GM21717 (cell line): ENCODE results near the gene NUTF2.
"Not testable (repeated sequence)": the region's sequence is repeated elsewhere in the genome, so short reads cannot be mapped to it uniquely, and the experiment has no call there.

Experiments
- ATAC-seq: cut with Tn5 transposase; IDR thresholded peaks from one replicate; pipeline ENCODE4 v1.9.1; 2021; ENCODE audit warnings: mild to moderate bottlenecking, moderate library complexity; ENCODE audit not compliant: unreplicated experiment

NUTF2 gene

DNA sequence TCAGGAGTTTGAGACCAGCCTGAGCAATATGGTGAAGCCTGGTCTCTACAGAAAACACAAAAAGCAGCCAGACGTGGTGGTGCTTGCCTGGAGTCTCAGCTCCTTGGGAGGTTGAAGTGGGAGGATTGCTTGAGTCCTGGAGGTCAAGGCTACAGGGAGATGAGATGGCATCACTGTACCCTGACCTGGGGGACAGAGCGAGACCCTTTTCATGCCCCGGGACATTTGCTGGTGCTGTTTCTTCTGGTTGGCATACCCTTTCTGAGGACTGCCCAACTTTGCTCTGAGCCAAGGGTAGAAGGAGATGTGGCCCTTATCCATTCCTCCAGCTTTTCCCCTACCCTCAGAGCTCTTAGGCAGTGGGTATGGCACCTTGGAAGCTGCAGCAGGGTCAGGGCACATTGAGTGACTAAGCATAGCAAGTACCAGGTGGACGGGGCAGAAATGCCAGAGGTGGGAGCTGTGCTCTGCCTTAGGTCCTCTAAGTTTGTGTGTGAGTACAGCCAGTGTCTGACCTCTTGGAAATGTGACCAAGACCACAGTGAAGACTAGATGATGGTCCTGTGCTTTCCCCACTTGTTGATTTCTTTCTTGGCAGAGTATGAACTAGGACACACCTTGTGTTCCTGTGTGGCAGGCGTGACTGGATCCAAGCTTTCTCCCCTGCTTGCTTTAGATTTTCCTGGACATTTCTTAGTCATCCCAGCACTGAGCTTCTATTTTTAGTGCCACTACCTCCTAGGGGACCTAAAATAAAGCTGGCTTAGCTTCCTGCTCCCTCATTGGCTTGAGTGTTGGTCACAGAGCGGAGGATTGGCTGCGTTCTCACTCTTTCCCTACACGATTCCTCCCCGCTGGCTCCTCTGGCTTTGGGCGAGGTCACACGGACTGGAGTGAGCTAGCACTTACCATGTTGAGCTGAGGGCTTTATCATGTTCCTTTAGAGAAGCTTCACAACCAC, 16.2 kb downstream of the NUTF2 start:
- no peak for ATAC-seq

DNA sequence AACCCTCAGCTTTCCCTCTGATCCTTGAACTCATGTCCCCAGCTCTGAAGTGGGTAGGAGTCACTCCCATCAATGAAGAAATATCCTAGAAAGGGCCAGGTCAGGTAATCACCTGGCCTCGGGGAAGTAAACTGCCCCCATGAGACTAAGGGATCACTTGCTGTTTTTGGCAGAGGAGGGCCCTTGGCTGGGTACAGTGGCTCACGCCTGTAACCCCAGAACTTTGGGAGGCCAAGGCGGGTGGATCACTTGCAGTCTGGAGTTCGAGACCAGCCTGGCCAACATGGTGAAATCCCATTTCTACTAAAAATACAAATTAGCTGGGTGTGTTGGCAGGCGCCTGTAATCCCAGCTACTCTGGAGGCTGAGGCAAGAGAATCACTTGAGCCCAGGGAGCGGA, 17.3 kb downstream of the NUTF2 start:
- ATAC-seq, result not testable (repeated sequence)

DNA sequence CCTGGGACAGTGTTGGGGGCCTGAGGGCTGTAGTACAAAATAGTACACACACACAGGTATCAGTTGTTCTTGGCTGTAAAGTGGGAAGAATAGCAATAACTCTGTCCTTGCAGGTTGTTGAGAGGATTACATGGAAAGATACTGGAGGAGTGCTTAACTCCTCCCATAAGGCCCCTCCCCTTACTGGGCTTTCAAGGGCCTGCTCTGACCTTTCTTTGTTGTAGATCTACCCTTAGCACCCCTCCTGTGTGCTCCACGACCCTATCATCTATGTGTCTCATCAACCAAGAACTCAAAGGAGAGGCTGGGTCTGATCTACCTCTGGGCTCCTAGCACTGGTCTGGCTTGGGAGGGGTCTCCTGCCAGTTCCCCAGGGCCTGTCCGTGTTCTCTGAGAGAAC, 17.9 kb downstream of the NUTF2 start:
- no peak for ATAC-seq

DNA sequence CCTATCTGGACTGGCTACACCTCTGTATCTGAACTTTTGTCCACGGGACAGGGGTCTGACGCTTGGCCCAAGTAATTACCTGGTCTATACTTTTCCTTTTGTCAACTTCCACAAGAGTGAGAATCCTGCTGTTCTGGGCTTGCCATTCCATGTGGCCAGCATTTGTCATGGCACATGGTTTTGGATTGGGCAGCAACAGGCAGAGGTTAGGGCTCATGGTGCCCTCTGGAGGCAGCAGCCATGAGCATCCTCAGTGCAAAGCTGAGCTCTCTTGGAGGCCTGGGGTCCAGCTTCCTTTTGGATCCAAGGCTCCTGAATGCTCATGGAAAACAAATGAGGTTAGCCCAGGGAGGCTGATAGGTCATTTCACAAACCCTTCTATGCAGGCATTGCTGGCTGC, 18.6 kb downstream of the NUTF2 start:
- ATAC-seq, result no peak

DNA sequence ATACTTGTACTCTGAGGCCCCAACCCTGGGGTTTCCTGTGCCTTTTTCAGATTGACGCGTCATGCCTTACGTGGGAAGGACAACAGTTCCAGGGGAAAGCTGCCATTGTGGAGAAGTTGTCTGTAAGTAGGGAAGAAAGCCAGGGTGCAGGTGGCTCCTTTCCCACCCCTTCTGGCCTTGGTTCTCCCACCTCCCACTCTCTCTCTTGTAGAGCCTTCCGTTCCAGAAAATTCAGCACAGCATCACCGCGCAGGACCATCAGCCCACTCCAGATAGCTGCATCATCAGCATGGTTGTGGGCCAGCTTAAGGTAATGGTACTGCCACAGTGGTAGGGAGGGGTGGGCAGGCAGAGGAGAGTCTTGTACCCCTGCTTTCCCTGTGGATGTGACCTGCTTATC, 21.6 kb downstream of the NUTF2 start:
- ATAC-seq, result no peak

DNA sequence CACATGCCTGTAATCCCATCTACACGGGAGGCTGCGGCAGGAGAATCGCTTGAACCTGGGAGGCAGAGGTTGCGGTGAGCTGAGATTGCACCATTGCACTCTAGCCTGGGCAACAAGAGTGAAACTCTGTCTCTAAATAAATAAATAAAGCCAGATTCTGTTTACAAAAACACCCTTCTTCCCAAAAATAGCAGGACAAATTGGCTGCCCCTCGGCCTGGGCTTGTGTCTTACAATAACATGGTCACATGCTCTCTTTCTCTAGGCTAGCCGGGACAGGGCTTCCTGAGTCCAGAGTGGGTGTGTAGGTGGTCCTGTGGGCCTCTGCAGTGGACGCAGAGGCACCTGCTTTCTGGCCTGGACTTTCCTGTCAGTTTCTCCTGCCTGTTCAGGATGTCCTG, 22.9 kb downstream of the NUTF2 start:
- no peak for ATAC-seq

DNA sequence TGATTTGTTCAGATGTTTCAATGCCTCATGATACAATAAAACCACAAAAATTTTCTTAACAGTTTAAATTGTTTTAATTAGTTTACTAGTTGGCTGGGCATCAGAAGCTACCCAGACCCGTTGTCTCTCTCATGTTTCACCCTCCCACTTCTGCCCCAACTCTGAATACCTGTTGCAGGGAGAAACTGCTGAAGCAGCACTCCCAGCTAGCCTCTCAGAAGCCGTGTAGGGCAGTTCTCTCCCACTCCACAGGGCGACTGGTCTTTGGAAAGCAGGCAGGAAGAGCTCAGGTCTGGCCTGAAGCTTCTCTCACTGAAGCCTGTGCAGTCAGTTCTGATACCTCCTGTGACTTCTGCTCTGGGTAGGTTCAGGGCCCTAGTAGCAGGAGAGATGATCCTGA, 24.5 kb downstream of the NUTF2 start:
- ATAC-seq, result no peak

DNA sequence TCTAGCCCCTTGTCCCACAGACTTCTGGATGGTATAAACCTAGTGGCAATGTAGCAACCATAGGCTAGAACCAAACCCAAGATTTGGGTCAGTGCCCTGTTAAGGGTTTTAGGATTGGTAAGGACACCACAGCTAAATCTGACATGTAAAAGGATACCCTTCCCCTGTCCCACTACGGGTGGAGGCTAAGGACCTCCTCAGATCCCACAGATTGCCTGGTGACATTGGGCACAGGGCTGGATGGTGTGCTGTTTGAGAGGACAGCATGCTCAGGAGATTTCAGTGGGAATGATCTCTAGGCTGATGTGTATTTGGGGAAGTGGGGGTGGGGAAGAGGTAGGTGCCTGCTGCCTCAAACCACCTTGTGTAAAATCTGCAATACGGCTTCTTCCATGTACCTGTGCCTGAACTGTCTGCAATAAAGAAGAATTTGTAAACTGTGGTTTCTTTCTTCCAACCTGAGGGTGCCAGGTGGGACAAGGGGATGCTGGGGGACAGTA, 25.4 kb downstream of the NUTF2 start:
- ATAC-seq, result no peak

DNA sequence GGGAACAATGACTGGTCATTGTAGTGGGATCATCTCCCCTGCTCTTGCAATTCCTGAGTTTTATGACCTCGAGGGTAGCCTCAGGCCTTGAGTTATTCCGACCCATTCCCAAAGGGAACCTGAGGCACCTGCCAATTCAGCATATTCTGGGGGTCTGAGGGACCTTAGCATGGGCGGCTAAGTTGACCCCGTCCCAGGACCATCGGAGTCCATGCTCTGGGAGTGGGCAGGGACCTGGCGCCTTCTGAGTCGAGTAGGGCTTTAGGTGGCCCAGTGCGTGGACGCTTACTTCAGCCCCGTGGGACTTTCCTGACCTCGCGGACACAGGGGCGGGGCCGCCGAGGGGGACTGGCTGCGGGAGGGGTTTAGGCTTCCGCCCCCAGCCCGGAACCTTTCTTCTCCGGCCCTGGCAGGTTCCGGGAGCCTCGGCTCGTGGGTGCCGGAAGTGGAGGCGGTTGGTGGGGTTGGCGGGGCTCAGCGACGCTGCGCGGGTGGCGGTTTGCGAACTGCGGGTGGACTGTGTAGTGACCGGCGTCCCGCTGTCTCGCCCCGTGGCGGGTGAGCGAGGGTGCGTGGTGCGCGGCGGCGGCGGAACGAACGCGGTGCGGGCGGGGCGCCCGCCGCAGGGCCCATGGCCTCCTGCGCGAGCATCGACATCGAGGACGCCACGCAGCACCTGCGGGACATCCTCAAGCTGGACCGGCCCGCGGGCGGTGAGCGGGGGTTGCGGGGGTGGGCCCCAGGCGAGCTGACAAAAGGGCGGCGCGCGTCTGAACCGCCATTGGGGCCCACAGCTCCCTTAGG, 26.1 kb downstream of the NUTF2 start, which contains the start of gene EDC4:
EDC4 (plus strand) TSS at position 422 of the 804 bp plus-strand sequence; CDS start at position 632, 210 bp downstream.
- ATAC-seq, result peak; percentile 63

DNA sequence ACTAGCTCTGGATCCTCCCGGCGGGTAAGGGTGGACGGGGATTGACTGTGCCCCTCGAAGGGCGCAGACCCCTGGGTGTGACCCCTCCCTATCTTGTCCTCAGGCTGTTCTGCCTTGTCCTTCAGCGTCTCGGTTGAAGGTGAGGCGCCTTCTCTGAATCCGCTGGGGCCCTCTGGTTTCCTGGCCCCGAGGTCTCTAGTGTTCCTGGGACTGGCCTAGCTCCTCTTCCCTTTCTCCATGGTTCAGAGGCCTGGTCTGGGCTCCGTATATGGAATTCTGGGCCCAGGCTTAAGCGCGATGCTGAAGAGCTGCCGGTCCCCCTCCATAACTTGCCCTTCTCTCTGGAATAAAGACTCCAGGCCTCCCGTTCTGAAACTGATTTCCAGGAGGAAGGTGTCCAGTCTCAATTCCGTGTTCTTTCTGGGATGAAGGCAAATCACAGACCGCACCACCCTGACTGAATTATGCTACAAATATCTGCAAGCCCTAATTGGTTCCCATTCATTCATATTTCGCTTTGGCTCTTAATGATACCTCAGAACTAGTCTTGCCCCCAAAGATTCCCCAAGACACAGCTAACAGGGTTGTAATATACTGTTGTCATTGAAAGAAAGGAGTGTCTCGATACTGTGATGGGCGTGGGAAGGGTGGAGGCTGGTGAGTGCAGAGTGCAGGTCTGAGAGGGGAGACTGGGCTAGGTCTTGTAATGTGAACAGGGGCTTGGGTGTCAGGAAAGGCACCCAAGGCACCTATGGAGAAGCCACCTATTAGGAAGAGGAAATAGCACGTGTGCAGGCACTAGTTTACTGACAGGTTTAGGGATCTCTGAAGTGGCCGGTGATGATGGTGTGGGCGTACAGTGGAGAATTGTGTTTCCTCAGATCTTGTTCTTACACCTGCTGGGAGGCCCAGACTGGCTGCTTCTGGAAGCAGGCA, 27.0 kb downstream of the NUTF2 start:
- no peak for ATAC-seq

DNA sequence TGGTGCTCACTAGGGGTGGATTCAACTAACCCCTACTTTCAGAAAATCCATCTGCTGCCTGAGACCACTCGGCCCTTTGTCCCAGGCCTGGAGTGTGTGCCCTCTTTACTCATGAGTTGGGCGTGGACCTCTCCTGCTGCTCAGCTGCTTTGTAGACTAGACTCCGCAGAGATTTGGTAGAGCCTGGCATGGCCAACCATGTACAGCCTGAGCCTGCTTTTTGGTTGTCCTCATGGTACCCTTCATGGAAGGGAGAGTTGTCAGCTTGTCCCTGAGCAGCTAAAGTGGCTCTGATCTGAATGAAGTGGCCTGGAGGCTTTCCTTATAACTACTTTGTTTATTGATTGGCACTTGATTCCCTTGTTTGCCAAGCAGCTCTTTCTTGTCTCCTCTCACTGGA, 27.6 kb downstream of the NUTF2 start:
- no peak for ATAC-seq

DNA sequence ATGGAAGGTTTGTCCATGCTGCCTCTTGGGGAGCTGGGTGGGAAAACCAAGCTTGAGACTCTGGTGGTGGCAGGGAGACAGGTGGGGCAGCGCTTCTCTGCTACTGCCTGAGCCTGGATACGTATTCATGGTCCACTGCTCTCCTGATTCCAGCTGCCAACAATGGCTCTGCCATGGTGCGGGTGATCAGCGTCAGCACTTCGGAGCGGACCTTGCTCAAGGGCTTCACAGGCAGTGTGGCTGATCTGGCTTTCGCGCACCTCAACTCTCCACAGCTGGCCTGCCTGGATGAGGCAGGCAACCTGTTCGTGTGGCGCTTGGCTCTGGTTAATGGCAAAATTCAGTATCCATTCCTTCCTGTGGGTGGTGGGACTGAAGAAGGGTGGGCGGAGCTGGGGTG, 30.3 kb downstream of the NUTF2 start:
- no peak for ATAC-seq

DNA sequence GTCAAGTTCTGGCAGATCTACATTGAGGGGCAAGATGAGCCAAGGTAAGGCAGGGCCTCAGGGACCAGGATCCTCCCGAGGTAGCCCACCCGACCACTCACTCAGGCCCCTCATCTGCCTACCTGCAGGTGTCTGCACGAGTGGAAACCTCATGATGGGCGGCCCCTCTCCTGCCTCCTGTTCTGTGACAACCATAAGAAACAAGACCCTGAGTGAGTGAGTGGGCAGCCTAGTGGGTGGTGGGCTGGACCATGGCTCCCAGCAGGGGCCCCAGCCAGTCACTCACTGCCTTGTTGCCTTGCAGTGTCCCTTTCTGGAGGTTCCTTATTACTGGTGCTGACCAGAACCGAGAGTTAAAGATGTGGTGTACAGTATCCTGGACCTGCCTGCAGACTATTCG, 31.5 kb downstream of the NUTF2 start:
- ATAC-seq, result no peak

DNA sequence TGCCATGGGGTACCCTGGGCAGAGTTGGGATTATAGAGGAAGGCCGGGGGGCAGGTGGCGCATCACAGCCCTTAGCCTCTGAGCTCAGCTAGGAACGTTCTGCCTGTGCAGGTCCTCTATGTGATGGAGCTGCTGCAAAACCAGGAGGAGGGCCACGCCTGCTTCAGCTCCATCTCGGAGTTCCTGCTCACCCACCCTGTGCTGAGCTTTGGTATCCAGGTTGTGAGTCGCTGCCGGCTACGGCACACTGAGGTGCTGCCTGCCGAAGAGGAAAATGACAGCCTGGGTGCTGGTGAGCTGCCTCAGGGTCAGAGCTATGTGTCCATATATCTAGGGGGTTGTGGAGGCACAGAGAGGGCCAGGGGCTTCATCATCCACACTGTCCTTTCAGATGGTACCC, 32.1 kb downstream of the NUTF2 start:
- ATAC-seq, result no peak

DNA sequence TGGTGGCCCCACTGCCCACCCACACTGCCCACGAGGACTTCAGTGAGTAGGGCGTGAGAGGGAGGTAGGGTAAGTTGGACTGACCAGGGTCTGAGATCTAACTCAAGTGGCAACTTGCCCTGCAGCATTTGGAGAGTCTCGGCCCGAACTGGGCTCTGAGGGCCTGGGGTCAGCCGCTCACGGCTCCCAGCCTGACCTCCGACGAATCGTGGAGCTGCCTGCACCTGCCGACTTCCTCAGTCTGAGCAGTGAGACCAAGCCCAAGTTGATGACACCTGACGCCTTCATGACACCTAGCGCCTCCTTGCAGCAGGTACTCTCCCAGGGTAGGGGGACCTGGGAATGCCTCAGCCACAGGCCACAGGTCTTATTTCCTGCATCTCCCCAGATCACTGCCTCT, 32.7 kb downstream of the NUTF2 start:
- no peak for ATAC-seq

DNA sequence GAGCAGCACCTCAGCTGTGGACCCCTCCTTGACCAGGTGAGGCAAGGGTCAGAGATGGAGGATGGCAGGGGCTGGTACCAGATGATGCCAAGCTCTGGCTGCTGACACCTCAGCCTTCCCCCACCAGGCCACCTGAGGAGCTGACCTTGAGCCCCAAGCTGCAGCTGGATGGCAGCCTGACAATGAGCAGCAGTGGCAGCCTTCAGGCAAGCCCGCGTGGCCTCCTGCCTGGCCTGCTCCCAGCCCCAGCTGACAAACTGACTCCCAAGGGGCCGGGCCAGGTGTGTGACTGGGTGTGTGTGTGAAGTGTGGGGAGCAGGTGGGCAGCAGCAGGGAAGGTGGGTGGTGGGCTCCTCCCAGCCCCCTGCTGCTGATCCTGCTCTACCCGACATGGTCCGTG, 33.2 kb downstream of the NUTF2 start:
- ATAC-seq, result no peak

DNA sequence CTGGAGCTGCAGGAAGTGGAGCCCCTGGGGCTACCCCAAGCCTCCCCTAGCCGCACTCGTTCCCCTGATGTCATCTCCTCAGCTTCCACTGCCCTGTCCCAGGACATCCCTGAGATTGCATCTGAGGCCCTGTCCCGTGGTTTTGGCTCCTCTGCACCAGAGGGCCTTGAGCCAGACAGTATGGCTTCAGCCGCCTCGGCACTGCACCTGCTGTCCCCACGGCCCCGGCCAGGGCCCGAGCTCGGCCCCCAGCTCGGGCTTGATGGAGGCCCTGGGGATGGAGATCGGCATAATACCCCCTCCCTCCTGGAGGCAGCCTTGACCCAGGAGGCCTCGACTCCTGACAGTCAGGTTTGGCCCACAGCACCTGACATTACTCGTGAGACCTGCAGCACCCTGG, 33.9 kb downstream of the NUTF2 start:
- ATAC-seq, result no peak

DNA sequence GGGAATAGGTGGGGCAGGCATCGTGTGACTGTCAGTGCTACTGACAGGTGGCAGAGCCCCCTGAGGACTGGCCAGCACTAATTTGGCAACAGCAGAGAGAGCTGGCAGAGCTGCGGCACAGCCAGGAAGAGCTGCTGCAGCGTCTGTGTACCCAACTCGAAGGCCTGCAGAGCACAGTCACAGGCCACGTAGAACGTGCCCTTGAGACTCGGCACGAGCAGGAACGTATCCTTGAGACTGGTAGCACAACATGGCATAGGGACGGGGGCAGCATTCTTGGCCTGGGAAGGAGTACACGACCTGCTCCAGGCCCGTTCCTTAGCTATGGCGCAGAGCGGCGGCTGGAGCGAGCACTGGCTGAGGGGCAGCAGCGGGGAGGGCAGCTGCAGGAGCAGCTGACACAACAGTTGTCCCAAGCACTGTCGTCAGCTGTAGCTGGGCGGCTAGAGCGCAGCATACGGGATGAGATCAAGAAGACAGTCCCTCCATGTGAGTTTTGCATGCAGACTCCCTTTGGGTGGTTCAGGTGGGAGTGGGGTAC, 35.0 kb downstream of the NUTF2 start:
- no peak for ATAC-seq

DNA sequence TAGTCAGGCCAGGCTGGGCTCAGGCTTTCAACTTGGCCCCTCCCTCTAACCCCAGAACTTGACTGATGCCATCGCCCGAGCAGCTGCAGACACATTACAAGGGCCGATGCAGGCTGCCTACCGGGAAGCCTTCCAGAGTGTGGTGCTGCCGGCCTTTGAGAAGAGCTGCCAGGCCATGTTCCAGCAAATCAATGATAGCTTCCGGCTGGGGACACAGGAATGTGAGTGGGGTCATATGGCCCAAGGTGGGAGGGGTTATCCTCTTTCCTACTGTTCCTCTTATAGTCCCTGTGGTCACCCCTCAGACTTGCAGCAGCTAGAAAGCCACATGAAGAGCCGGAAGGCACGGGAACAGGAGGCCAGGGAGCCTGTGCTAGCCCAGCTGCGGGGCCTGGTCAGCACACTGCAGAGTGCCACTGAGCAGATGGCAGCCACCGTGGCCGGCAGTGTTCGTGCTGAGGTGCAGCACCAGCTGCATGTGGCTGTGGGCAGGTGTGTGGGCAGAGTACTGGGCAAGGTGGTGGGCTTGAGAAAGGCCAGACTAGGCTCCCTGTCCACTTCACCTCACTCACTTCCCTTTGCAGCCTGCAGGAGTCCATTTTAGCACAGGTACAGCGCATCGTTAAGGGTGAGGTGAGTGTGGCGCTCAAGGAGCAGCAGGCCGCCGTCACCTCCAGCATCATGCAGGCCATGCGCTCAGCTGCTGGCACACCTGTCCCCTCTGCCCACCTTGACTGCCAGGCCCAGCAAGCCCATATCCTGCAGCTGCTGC, 35.8 kb downstream of the NUTF2 start:
- no peak for ATAC-seq
